ENCODE measurements around the gene NKX1-1.

Gene NKX1-1

DNA sequence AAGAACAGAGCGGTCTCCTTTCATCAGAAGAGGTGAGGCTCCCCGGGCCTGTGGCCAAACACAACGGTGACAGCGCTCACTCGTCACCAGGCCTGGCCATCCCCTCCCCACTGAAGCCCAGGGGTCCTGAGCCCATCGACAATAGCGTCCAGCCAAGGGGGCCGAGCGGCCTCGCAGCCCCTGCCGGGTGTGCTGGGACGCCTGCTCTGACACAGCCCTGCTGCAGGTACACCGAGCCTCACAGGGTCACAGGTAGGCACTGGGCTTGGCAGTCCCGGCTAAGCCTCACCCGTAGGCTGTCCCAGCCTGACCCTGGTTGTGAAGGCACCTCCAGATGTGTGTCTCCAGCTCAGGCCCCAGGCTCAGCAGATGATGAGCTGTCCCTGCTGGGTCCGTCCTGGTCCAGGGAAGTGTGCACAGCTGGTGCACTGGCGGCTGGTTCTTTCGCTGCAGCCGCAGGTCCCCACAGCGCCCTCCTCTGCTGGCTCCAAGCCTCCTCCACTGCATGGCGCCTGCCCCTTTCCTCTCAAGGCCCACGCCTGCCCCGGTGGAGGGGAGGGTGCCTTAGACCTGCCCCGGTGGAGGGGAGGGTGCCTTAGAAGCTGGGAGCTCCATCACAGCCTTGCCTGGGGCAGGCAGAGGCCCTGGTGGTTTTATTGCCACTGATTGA, 37.7 kb downstream of the NKX1-1 start:
- DNase-seq (ENCODE audit: low read depth in 2 of 2): no peak
- no peak overlapping the region for H3K4me3 ChIP-seq (replicated peaks in 1 of 2; ENCODE audit: low read depth in 2 of 2, low read length in 2 of 2)
- TF ChIP-seq, protein P1, sequence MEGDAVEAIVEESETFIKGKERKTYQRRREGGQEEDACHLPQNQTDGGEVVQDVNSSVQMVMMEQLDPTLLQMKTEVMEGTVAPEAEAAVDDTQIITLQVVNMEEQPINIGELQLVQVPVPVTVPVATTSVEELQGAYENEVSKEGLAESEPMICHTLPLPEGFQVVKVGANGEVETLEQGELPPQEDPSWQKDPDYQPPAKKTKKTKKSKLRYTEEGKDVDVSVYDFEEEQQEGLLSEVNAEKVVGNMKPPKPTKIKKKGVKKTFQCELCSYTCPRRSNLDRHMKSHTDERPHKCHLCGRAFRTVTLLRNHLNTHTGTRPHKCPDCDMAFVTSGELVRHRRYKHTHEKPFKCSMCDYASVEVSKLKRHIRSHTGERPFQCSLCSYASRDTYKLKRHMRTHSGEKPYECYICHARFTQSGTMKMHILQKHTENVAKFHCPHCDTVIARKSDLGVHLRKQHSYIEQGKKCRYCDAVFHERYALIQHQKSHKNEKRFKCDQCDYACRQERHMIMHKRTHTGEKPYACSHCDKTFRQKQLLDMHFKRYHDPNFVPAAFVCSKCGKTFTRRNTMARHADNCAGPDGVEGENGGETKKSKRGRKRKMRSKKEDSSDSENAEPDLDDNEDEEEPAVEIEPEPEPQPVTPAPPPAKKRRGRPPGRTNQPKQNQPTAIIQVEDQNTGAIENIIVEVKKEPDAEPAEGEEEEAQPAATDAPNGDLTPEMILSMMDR (IDR thresholded peaks at IDR 0.05; ENCODE audit: low read depth, low read length): no peak

DNA sequence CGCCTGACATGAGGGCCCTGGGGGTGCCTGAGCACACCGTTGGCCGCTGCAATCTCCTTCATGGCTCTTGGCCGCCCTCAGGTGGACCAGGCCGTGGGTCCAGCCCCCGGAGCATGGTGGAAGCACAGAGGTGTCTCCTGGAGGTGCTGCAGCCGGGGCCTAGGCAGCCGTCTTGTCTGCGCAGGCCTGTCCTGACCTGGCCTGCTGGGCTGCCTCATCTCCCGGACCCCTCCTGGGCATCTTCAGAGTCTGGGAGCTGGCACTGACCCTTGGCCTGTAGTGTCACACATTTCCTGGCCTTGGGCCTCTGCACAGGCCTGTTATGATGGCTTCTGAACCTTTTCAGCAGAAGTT, 38.3 kb downstream of the NKX1-1 start:
- TF ChIP-seq, protein P1 (IDR thresholded peaks at IDR 0.05; ENCODE audit: low read depth, low read length): no peak
- DNase-seq (ENCODE audit: low read depth in 2 of 2): no peak
- no peak overlapping the region for H3K4me3 ChIP-seq (replicated peaks in 1 of 2; ENCODE audit: low read depth in 2 of 2, low read length in 2 of 2)

DNA sequence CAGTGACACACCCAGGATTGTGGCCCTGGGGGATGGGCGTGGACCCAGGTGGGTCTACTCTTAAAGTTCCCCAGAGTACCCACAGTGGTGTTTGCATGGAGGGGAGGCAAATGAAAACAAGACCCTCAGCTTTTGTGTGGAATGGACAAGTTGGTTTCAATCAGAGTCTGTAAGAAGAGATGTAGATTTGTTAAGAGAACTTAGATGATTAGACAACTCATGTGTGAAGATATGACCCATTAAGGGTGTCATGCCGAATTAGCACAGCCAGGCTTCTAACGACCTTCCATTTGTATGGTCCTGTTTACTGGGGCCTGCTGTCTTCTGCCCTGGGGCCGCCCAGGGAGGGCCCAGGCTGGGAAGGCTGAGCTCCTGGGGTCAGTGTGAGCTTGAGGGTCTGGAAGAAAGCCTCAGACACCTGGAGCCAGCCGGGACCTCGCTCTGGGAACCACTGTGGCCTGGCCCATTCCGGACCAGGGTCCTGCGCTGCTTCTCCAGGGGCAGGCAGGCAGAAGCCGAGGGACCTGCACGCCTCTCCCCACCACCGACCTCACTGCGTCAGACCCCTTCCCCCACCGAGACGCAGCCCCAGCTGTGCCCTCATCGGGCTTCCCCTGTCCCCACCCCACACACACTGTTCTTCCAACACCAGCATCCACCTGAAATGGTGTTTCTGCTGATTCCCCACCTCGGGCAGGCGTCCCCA, 38.9 kb downstream of the NKX1-1 start:
- DNase-seq (ENCODE audit: low read depth in 2 of 2): no peak
- TF ChIP-seq, protein P1 (IDR thresholded peaks at IDR 0.05; ENCODE audit: low read depth, low read length): no peak
- H3K4me3 ChIP-seq (replicated peaks in 1 of 2; ENCODE audit: low read depth in 2 of 2, low read length in 2 of 2): no peak overlapping the region

DNA sequence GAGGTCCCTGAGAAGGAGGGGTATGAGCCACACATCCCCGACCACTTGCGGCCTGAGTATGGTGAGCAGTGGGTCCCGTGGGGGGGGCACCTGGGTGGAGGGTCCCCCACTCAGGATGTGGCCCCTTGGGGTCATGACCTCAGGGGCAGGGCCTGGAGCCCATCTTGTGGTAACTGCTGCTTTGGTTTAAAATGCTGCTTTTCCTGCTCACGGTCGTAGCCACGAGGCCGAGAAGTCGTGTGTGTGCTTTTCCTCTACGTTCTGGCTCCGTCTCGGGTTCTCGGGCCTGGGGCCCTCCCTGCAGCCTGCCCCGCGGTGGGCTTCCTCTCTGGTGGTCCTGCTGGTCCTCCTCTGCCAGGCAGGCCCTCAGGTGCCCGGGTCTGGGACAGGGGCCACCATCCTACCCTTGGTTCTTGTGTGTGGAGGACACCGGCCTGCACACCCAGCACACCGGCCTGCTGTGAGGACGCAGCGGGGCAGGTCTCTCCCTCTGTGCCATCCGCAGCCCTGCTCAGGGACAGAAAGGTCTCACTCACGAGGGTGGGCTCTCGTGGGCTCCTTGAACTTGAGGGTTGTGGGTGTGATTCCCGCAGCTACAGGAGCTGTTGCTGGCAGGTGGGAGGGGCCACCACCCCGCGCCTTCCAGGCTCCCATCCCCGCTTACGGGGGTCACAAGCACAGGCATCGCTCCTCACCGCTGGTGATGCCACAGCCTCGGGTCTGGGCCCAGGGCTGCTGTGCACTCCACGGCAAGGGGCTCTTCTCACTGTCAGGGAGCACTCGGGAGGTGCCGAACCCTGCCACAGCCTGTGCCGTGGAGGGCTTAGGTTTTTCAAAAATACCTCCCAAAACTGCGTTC, 39.6 kb downstream of the NKX1-1 start:
- TF ChIP-seq, protein P1 (IDR thresholded peaks at IDR 0.05; ENCODE audit: low read depth, low read length): no peak
- H3K4me3 ChIP-seq (replicated peaks in 1 of 2; ENCODE audit: low read depth in 2 of 2, low read length in 2 of 2): no peak overlapping the region
- no peak for DNase-seq (ENCODE audit: low read depth in 2 of 2)

DNA sequence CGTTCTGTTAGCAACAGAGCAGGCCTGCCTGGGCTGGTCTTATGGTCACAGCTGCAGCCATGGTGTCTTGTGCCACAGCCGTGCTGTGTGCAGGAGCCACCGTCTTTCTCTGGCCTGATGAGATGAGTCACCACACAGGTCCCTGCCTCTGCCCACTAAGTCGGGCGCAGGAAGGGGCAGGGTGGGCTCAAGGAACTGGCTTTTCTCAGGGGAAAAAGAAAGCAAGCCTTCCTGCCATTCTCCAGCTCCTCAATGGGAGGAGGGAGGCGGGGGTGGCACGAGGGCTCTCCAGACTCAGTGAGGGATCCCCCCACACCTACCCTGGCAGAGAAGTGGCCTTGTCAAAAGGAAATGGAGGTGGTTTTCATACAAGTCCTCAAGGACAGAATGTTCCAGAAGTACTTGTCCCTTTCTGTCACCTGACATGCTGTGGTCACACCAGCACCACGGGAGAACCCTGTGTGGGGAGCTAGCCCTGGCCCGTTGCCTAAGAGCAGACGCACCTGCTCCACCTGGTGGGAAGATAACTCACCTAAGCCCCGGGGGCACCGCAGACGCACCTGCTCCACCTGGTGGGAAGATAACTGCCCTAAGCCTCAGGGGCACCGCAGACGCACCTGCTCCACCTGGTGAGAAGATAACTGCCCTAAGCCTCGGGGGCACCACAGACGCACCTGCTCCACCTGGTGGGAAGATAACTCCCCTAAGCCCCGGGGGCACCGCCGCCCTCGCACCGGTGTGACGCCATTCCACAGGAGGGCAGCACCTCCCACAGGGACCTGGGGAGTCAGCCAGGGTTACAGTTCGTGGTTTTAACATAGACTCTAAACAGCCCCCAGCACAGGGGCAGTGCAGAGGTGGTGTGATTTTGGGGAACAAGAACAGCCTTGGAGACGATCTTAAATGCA, 40.7 kb downstream of the NKX1-1 start:
- TF ChIP-seq, protein P1 (IDR thresholded peaks at IDR 0.05; ENCODE audit: low read depth, low read length): no peak
- H3K4me3 ChIP-seq (replicated peaks in 1 of 2; ENCODE audit: low read depth in 2 of 2, low read length in 2 of 2): no peak overlapping the region
- no peak for DNase-seq (ENCODE audit: low read depth in 2 of 2)

DNA sequence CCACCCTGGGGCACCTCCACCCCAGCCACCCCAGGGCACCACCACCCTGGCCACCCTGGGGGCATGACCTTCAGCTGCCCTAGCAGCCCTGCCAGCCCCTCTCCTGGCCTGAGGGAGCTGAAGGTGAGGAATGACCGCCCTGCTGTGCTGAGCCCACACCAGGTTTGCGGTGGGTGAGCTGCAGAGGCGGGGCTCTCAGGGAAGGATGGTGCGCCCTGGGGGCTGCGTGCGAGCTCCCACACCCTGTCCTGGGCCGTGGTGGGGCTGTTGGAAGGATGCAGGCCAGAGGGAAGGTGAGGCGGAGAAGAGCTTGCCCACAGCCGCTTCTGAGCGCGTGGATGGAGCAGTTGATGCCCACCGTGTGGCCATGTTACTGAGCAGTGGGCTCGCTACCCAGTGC, 41.5 kb downstream of the NKX1-1 start:
- no peak overlapping the region for H3K4me3 ChIP-seq (replicated peaks in 1 of 2; ENCODE audit: low read depth in 2 of 2, low read length in 2 of 2)
- DNase-seq (ENCODE audit: low read depth in 2 of 2): no peak
- TF ChIP-seq, protein P1 (IDR thresholded peaks at IDR 0.05; ENCODE audit: low read depth, low read length): no peak
